HuH-7 (cell line): ENCODE measurements around the gene ANKAR.
"Not testable (repeated sequence)": the region's sequence is repeated elsewhere in the genome, so short reads cannot be mapped to it uniquely, and the experiment has no call there.

Experiments
- DNase-seq: peaks from one replicate; pipeline ENCODE4 v3.0.0; 2011; ENCODE audit warnings: low spot score

Gene ANKAR, protein sequence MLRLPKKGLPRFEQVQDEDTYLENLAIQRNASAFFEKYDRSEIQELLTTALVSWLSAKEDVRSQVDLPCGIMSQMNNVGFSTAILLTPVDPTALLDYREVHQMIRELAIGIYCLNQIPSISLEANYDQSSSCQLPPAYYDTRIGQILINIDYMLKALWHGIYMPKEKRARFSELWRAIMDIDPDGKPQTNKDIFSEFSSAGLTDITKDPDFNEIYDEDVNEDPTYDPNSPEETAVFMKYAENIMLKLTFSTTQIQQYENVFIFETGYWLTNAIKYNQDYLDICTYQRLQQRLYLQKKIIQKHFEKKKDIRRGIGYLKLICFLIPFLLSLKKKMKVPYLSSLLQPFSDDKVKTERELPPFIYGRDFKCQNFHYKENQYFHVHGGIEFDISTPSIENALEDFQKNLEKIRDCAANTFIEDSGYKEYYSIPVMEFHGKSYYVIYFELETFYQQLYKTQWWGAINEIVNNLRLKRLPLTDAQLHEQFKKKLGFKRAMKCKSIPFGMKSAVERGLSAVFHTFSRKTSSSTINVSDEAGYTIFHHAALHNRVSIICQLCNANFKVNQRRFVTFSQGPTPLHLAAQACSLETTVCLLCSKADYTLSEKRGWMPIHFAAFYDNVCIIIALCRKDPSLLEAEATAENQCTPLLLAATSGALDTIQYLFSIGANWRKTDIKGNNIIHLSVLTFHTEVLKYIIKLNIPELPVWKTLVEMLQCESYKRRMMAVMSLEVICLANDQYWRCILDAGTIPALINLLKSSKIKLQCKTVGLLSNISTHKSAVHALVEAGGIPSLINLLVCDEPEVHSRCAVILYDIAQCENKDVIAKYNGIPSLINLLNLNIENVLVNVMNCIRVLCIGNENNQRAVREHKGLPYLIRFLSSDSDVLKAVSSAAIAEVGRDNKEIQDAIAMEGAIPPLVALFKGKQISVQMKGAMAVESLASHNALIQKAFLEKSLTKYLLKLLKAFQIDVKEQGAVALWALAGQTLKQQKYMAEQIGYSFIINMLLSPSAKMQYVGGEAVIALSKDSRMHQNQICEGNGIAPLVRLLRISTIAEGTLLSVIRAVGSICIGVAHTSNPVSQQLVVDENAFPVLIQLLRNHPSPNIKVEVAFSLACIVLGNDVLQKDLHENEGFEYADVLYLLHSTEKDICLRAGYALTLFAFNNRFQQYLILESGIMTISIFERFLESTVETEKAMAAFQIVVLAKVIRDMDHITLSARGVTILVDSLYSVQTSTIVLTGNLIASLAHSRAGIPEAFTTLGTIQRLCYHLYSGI (N-terminal part only)

DNA sequence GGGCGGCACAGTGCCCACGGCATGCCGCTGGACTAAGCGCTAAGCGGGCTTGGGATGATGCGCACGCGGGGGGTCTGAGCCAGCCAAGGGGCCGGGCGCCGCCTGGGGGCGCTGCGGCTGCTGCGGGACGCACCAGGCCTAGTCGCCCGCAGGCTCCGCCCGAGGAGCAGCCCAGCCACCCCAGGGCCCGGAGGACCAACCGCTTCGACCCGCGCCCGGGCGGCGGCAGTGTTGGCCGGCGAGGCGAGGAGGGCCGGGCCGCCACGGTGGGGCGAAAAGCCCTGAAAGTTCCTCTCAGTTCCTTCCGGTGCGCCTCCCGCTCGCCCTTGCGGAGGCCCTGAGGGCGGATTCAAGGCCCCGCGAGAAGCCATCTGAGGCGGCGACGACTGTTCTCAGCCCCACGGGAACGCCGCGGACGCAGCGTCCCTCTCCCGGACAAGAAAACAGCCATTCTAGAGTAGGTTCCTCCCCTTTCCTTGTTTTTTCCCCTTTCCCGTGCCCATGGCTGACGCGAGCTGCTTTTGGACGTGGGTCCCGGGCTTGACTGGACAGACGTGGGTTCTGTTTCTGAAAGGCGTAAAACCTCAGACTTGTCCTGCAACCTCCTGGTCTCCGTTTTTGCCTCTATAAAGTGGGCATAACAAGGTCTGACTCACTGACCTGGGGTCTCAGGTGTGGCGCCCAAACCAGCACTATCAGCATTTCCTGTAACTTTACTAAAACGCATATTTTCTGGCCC, at the start of gene ANKAR:
Gene ANKAR (plus strand): TSS at position 297 of the 739 bp plus-strand sequence. CDS start 1,821 bp downstream, outside the sequence.
- peak; percentile 90 for DNase-seq

DNA sequence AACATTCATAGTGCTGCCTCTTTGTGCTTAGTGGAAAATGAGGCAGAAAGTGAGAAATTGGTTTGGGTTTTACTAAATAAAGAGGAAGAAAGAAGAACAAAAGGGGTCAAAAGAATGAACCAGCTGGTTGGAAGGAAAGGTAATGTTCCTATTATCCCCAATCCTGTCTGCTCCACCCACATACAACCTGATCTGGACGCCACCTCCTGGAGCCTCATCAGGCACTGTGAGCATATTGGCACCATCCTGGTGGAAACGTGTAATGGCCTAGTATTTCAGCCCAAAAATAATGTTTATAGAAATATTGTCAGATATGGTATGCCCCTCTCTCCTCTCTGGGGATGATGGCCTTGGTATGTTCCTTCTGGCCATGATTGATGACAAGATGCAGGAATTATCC, 48.8 kb upstream of the ANKAR start:
- DNase-seq, result no peak

DNA sequence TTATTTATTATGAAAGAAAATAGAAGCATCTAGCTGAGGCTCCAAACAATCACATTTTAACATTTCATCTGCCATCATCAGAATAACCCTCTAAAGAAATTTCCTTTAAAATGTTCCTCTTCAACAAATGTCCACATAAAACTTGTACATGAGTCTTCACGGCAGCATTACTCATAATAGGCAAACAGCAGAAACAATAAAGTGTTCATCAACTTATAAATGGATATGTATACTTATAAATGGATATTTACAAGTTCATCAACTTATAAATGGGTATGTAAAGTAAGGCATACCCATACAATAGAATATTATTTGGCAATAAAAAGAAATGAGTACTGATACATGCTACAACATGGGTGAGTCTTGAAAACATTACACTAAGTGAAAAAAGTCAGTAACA, 46.7 kb upstream of the ANKAR start:
- DNase-seq, result no peak

DNA sequence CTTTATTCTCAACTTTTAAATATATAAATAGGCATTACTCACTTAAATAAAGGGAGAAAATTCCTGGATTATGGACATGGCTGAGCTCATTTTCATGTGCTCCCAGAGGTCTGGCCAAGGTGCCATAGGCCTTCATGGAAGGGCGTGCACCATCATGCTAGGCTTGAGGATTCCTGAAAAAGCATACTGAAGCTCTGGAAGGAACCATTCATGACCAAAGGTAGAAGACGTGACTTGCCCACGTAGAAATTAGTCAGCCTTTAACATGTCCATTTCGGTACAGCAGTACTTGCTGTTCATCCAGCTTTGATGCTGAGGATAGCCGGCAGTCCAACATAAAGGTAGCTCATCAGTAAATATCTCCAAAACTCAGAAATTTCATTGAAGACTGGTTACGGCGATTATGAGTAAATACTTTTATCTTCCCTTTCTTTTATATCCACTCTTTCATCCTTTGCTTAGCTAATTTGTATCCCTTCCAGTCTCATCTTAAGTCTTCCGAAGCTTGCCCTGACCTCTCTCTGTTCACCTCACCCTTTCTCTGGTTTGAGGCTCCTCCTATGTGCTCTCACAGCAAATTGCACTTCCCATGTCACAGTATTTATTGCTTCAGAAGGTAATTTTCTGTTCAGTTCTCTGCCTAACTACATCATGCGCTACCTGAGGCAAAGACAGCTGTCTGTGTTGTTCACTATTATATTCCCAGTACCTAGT, 45.5 kb upstream of the ANKAR start:
- DNase-seq, result no peak

DNA sequence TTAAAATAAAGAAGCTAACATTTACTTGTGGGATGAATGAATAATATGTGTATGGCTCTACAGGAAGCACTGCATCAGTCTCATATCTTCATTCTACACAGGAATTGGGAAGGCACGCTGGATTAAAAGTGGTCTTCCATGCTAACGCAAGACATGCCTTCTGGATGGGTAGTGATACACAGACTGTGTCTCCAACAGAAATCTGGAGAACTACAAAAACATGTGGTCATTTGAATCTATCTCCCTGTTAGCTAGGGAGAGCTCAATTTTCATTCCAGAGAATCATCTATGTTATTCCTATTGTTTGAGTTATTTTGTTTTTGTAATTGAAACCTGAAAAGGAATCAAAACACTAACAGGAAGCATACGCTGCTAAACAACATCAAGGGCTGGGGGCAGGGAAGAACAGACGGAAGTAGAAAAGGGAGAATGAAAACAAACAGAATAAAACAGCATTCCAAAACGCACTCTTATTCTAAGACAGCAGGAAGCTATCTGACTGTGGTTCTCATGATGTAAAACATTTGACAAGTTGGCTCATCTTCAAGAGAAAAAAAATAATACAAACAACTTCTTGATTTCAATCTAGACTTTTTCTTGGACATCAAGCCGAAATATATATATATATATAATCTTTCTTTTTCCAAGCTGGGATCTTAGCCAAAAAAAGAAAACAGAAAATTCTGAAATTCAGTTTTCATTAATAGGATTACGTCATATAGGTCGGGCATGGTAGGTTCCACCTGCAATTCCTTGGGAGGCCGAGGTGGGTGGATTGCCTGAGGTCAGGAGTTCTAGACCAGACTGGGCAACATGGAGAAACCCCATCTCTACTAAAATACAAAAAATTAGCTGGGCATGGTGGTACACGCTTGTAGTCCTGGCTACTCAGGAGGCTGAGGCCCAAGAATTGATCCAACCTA, 44.7 kb upstream of the ANKAR start:
- no peak for DNase-seq

DNA sequence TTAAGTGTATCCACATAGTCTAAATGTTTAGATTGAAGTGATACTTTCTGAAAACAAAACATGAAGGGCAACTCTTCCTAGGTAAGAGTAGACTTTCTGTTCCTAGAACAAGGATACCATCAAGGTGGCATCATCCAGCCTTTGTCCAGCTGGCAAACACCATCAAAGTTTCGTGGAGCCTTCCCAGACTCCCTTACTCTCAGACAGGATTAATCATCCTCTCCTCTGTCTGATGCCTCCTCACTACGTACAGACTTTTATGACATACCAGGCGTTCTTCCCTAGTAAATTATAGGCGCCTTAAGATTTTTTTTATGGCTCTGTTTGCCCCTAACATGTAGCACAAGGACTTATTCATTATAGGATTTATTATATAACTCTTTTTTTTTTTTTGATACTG, 42.6 kb upstream of the ANKAR start:
- DNase-seq, result no peak

DNA sequence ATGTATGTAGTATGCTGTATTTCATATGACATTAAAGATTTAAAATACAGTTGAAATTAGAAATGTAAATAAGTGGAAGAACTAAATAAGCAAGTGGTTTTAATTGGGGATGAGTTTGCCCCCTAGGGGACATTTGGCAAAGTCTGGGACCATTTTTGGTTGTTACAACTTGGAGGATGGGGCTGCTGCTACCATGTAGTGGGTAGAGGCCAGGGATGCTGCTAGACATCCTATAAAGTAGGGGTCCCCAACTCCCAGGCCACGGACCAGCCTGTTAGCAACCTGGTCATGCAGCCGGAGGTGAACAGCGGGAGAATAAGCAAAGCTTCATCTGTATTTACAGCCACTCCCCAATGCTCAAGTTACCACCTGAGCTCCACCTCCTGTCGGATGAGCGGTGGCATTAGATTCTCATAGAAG, 41.1 kb upstream of the ANKAR start:
- no peak for DNase-seq

DNA sequence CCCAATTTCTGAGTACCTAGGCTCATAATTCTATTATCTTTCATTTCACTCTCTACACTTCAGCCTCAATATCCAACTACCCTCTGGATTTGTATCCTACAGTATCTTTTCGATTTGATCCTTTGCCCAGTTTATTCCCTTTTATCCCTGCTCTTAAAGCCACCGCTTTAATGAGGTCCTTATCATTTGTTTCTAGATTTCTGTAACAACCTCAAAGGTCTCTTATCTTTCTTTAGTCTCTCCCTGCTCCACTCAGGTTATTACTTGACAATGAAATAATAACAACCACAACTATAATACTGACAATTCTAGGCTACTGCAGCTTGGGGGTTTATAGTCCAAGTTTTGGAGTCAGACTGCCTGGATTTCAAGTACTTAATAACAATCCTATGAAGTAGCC, 39.1 kb upstream of the ANKAR start:
- no peak for DNase-seq

DNA sequence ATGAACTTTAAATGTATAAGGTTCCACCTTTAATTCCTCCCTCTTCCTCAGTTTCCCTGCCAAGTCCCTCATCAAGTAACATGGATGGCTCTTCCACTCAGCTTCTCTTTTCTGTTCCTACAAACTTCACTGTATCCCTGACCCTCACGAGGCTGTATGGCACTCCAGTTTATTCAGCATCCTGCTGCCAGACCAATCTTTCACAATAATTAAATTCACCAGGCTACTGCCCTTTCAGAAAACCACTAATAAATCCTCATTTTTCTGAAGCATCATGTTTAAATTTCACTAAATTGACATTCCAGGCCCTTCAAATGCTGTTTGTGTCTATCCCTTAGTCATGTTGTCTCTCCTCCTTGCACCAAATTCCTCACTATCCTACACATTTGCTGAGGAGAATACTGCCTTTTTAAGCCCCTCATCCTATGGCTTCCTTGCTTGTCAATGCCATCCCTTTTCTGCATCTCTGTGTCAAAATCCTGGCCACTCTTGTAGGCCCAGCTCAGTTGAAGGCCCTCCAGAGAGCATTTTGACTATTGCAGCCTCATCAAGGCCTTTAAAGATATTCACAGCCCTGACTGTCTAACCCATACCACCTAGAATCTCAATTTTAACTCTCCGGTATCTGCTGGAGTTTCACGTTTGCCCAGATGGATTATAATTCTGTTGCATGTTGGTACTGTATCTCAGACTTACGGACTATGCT, 36.0 kb upstream of the ANKAR start:
- no peak for DNase-seq

DNA sequence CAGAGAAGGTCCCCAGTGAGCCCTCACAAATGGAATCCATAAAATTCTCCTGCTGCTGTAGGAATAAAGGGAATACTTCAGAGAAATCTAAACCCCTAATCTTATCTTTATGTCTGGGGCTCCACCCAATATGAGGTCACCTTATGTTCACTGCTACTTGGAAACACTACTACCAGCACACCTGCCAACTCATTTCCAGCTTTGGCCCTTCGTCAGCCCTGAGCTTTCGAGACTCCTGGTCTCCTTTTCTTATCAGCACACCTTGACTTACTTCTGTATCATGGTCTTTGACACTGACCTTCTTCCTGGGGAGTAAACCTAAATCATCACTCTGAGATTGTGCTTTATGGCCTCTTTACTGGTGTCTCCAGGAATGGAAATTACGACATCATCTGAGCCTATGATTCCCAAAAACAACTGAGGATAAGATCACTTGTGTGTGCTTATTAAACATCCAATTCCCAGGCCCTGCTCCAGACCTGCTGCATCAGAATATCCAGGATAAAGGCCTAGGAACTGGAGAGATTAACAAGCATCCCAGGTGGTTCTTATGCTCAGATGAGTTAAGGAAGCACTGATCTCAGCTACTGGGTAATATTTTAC, 35.4 kb upstream of the ANKAR start:
- no peak for DNase-seq

DNA sequence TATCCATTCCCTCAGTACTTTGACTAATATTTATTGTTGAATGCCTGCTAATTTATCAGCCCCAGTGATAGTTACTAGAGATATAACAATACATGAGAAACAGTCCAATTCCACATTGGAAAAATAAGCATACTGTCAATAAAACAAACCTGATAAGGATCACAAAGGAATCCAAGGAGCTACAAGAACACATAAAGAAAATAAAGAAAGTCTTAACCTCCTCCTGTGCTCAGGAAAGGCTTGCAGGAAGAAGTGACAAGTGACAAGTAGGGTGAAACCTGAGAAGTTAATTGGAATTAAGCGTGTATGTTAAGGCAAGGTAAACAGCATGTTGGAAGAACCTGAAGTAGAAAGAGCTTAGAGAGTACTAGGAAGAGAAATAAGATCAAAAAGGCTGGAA, 33.5 kb upstream of the ANKAR start:
- no peak for DNase-seq

DNA sequence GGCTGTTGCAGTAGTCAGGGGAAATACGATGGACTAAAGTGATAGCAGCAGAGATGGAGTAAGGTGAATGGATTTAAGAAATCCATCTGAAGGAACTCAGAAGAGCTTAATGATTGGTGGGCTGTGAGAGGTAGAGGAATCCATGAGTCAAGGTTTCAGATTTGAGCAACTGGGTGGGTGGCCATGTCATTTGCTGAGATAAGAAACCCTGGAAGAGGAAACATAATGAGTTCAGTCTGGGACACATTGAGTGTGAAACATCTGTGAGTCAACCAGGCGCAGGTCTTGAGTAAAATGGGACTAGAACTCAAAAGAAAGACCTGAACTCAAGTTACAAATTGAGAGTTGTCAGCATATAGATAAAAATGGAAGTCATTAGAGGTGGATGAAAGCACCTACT, 32.9 kb upstream of the ANKAR start:
- DNase-seq, result no peak

DNA sequence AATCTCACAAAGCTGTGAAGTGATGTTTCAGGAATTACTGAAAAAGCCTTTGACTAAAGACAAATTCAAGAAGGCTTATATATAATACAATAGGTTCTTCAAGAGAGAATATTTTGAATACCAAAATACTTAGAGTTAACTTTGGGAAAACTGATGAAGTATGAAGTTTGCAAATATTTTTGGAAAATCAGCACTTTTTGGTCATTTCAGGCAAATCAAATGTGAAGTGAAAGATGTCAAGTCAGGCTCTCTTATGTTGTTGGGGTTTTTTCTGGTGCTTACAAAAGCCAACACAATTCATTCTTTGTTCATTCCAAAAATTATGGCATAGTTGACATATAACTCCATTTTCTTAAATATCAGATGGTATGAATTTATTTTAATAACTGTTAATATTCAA, 27.9 kb upstream of the ANKAR start:
- no peak for DNase-seq

DNA sequence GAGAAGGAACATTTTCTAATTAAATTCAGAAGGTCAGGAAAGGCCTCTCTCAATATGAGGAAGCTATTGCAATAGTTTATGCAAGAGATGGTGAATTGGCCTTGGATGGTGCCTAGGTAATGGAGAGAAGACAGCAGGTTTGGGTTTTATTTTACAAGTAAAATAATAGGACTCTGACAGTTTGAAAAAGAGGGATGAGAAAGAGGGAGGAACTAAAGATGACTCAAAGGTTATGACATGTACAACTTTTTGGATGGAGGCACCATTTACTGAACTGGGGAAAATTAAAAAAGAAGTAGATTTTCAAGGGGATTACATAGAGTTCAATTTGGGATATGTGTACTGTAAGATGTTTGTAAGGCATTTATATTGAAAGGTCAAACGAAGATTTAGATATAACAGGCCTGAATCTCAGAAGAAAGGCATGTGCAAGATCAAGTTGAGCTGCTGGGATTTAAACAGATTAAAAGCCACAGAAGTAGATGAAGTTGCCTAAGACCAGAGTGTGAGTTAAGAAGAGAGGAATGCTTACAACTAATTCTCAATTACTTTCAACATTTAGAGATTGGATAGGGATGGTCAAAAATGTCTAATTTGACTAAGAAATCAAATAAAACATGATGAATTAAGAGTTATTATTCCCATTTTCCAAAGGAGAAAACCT, 25.5 kb upstream of the ANKAR start:
- DNase-seq, result no peak

DNA sequence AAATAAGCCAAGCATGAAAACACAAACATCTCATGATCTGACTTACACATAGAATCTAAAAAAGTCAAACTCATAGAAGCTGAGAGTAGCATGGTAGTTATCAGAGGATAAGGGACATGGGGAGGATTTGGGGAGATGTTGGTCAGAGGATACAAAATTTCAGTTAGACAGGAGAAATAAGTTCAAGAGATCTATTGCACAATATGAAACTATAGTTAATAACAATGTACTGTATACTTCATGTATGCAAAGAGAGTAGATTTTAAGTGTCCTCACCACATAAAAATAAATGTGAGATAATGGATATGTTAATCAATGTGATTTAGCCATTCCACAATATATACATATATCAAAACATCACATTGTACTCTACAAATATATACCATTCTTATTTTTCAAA, 23.2 kb upstream of the ANKAR start:
- DNase-seq, result no peak

DNA sequence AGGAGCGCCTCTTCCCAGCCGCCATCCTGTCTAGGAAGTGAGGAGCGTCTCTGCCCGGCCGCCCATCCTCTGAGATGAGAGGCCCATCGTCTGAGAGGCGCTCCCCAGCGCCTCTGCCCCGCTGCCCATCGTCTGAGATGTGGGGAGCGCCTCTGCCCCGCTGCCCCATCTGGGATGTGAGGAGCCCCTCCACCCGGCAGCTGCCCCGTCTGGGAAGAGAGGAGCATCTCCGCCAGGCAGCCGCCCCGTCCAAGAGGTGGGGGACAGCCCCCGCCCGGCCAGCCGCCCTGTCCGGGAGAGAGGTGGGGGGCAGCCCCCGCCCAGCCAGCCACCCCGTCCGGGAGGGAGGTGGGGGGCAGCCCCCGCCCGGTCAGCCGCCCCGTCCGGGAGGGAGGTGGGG, 21.0 kb upstream of the ANKAR start:
- DNase-seq, result not testable (repeated sequence)

DNA sequence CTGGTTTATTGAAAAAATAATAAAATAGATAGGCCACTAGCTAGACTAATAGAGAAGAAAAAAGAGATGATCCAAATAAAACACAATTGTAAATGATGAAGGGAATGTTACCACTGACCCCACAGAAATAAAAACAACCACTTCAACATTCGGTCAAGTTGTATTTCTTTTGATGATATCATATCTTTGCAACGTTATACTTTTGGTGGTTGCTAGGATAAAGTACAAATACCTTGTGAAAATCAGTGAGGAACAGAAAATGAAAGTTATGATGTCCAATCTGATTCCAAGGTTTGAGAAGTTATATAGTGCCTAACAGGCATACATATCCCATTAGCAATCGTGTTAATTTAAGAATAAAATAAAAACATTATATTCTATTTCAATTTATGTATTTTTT, 19.8 kb upstream of the ANKAR start:
- no peak for DNase-seq

DNA sequence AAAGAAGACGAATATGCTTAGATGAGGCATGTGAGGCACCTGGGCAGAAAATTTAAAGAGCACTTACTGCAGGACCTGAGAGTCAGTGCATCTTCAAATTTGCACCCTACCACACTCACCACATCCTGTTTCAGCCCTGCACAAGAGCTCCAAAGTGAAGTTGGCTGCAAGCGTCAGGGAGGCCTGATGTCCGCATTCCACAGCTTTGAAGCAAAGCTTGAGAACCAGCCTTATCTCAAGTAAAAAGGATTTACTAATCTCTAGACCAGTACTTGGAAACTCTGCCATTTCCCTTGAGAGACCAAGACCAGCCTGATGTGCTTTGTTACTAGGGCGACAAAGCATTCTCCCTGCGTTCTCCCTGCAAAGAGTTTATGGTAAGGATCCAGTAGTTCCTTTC, 16.6 kb upstream of the ANKAR start:
- DNase-seq, result no peak
